Smooth muscle cell (in vitro differentiated cells): Measurements from ENCODE around the gene MYO16. TPM values are rescaled to one million over a fixed set of nuclear protein-coding genes. Genes with fewer than 3 reads are reported as not detected.

Source experiments
- DNase-seq: peaks from one replicate; lab custom pipeline; 2025; ENCODE audit not compliant: unreplicated experiment; lab: John Stamatoyannopoulos, UW
- H2AFZ ChIP-seq: fragments of 200-600 bp; sonication (generic); 2 replicates; pipeline ENCODE4 v1.6.0; 2016; ENCODE audit warnings: antibody characterized with exemption, low read depth, mild to moderate bottlenecking
- H3F3A ChIP-seq: fragments of 200-600 bp; sonication (generic); 2 replicates; pipeline ENCODE4 v1.6.0; 2017; ENCODE audit warnings: antibody characterized with exemption, low read depth
- H3K27ac ChIP-seq: fragments of 200-600 bp; sonication (generic); 2 replicates; pipeline ENCODE4 v1.5.1; 2016; ENCODE audit warnings: low read depth, mild to moderate bottlenecking
- H3K27me3 ChIP-seq: fragments of 200-600 bp; sonication (generic); 2 replicates; pipeline ENCODE4 v1.6.1; 2016; ENCODE audit warnings: low read depth, mild to moderate bottlenecking
- H3K36me3 ChIP-seq: fragments of 200-600 bp; sonication (generic); 2 replicates; pipeline ENCODE4 v1.5.1; 2016; ENCODE audit warnings: low read depth
- H3K4me1 ChIP-seq: fragments of 200-600 bp; sonication (generic); 2 replicates; pipeline ENCODE4 v1.5.1; 2016; ENCODE audit warnings: low read depth
- H3K4me2 ChIP-seq: fragments of 200-600 bp; sonication (generic); 2 replicates; pipeline ENCODE4 v1.6.0; 2016; ENCODE audit warnings: mild to moderate bottlenecking
- H3K4me3 ChIP-seq: fragments of 200-600 bp; sonication (generic); 2 replicates; pipeline ENCODE4 v1.5.1; 2016; ENCODE audit warnings: mild to moderate bottlenecking
- H3K79me2 ChIP-seq: fragments of 200-600 bp; sonication (generic); 2 replicates; pipeline ENCODE4 v1.6.0; 2016; ENCODE audit warnings: low read depth, mild to moderate bottlenecking
- H3K9ac ChIP-seq: fragments of 200-600 bp; sonication (generic); 2 replicates; pipeline ENCODE4 v1.6.0; 2016; ENCODE audit warnings: low read depth
- H3K9me3 ChIP-seq: fragments of 200-600 bp; sonication (generic); replicated peaks from 2 replicates; pipeline ENCODE4 v1.5.1; 2016; ENCODE audit warnings: low read depth
- H4K20me1 ChIP-seq: fragments of 200-600 bp; sonication (generic); 2 replicates; pipeline ENCODE4 v1.6.0; 2016; ENCODE audit warnings: low read depth
- WGBS: methylation state at CpG from one replicate; pipeline ENCODE4 v1.1.7; 2016; ENCODE audit warnings: low lambda C conversion rate; 5-methylcytosine and 5-hydroxymethylcytosine counted together
- polyA plus RNA-seq: library from polyadenylated mRNA; unstranded; fragments of >200 nt; fragmentation: Nextera tagmentation; extraction: Ambion mirVana; gene quantifications from 2 replicates; pipeline ENCODE4 v1.2.1, GENCODE V29; 2016
- total RNA-seq: library from RNA; depleted of rRNA; stranded (reverse); fragments of >200 nt; gene quantifications from 2 replicates; pipeline ENCODE4 v1.2.3, GENCODE V29; 2014
- TF ChIP-seq, protein P1 (sequence below): fragments of 200-600 bp; sonication (generic); IDR thresholded peaks from 2 replicates; pipeline ENCODE4 v1.5.1; 2017; ENCODE audit warnings: borderline replicate concordance, mild to moderate bottlenecking, antibody characterized with exemption; ENCODE audit not compliant: insufficient read depth, poor library complexity, severe bottlenecking

Gene MYO16
- total and polyA plus RNA-seq, 2 experiments from 2014 or later: not detected

DNA sequence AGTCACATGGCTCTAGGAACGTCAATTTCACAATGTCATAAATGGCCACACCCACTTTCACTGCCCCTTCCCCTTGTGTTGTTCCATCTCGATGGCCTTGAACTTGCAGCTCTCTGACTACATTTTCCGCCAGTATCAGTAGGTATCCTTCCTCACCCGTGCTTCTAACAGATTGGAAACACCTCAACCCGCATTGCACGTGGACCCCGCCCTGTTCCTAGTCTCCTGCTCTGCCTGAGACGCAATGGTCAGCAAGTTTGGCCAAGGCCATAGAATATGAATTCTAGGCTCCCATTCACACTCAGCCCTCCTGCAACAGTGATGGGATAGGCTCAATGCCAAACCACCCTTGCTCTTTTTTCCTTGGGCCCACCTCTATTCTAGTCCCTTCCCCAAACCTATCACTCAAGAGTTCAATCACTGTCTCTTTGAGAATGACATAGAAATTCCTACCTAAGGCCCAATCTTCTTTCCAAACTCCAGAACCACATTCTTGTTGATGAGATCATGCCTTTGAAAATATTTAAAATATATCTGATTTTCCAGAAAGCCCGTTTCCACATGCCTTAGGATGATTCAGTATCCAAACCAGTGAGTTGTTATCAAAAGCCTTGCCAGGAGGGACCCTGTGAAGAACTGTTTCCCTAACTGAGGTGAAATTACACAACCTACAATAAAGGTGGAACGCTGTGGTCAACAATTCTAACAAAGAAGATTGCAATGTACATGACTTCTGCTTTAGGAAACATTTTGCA lies 334.6 kb downstream of the MYO16 start:
- DNase-seq: no peak
- Histone ChIP-seq H3K27ac (no peak overlapping the region), H3K4me3 (no peak overlapping the region), H3F3A (no peaks in the 10 kb centered on the region), H3K27me3 (no peaks in the 10 kb centered on the region), H4K20me1 (no peaks in the 10 kb centered on the region), H3K9ac (no peak overlapping the region), H3K9me3 (no peaks in the 10 kb centered on the region), H2AFZ (no peak overlapping the region), H3K36me3 (no peaks in the 10 kb centered on the region), H3K4me2 (no peak overlapping the region), H3K79me2 (no peaks in the 10 kb centered on the region), H3K4me1 (no peaks in the 10 kb centered on the region)
- TF ChIP-seq, protein P1, sequence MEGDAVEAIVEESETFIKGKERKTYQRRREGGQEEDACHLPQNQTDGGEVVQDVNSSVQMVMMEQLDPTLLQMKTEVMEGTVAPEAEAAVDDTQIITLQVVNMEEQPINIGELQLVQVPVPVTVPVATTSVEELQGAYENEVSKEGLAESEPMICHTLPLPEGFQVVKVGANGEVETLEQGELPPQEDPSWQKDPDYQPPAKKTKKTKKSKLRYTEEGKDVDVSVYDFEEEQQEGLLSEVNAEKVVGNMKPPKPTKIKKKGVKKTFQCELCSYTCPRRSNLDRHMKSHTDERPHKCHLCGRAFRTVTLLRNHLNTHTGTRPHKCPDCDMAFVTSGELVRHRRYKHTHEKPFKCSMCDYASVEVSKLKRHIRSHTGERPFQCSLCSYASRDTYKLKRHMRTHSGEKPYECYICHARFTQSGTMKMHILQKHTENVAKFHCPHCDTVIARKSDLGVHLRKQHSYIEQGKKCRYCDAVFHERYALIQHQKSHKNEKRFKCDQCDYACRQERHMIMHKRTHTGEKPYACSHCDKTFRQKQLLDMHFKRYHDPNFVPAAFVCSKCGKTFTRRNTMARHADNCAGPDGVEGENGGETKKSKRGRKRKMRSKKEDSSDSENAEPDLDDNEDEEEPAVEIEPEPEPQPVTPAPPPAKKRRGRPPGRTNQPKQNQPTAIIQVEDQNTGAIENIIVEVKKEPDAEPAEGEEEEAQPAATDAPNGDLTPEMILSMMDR: no peak
- 79% methylated on average over 10 of the region's 10 CpGs for WGBS

DNA sequence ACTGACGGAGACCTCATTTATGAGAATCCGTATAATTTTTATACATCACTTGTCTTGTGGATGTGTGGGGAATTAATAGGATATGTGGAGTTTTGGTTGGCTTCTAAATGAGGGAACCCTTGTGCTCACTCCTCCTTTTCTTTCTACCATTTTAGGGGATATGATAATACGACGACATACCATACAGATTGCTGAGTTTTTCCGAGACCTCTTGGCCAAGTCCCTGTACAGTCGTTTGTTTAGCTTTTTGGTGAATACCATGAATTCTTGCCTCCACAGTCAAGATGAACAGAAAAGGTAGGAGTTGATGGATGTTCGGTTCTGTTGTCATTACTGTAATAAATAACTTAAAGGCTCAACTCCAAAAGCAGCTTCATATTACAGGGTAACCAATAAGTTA lies 335.2 kb downstream of the MYO16 start:
- H4K20me1 ChIP-seq: no peaks in the 10 kb centered on the region
- TF ChIP-seq, protein P1: no peak
- H3K4me2 ChIP-seq: no peak overlapping the region
- no peaks in the 10 kb centered on the region for H3K9me3 ChIP-seq
- H3K4me1 ChIP-seq: no peaks in the 10 kb centered on the region
- DNase-seq: no peak
- no peak overlapping the region for H3K4me3 ChIP-seq
- no peak overlapping the region for H3K27ac ChIP-seq
- no peaks in the 10 kb centered on the region for H3K79me2 ChIP-seq
- no peaks in the 10 kb centered on the region for H3K36me3 ChIP-seq
- no peak overlapping the region for H2AFZ ChIP-seq
- 81% methylated on average over 7 of the region's 7 CpGs for WGBS
- no peaks in the 10 kb centered on the region for H3F3A ChIP-seq
- H3K9ac ChIP-seq: no peak overlapping the region
- no peaks in the 10 kb centered on the region for H3K27me3 ChIP-seq

DNA sequence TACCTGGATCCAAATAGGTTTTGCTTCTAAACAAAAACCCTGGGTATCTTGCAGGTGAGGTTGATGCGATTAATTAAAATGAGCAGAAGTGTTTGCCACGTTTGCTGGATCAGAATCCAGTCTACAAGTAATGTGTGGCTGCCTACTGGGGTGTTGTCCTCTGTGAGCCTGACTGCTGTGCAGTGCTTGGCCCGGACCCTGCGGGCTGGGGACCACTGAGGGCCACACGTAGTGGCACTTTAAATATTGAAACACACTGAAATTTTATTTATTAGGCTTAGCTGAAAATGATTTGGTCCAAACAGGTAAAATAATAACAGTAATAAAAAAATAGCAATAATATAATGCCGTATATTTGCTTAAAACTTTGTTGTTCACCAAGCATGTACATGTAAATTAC lies 338.0 kb downstream of the MYO16 start:
- TF ChIP-seq, protein P1: no peak
- no peak overlapping the region for H3K9ac ChIP-seq
- no peak overlapping the region for H2AFZ ChIP-seq
- no peaks in the 10 kb centered on the region for H3K4me1 ChIP-seq
- H3K9me3 ChIP-seq: no peaks in the 10 kb centered on the region
- H4K20me1 ChIP-seq: no peaks in the 10 kb centered on the region
- no peaks in the 10 kb centered on the region for H3F3A ChIP-seq
- no peak overlapping the region for H3K4me3 ChIP-seq
- H3K36me3 ChIP-seq: no peaks in the 10 kb centered on the region
- no peak for DNase-seq
- H3K27ac ChIP-seq: no peak overlapping the region
- H3K4me2 ChIP-seq: no peak overlapping the region
- H3K79me2 ChIP-seq: no peaks in the 10 kb centered on the region
- 92% methylated on average over 6 of the region's 6 CpGs for WGBS
- H3K27me3 ChIP-seq: no peaks in the 10 kb centered on the region

DNA sequence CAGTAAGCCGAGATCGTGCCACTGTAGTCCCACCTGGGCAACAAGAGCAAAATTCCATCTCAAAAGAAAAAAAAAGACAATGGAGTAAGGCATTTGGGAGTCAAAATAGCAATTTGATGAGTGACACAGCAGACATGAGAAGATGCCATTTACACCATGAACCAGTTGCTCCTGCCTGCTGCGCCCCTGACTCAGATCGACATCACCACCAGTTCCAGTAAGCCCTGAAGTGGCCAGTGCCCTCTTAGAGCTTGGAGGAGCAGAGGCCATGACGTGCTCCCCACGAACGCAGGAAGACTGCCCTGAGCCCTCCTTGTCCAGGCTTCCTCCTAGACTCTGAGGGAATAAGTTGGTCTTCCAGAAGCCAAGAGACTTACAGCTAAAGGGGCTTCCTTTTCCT lies 339.2 kb downstream of the MYO16 start:
- H2AFZ ChIP-seq: no peak overlapping the region
- H3K27me3 ChIP-seq: no peaks in the 10 kb centered on the region
- H3K4me2 ChIP-seq: no peak overlapping the region
- no peaks in the 10 kb centered on the region for H3K79me2 ChIP-seq
- no peak for DNase-seq
- TF ChIP-seq, protein P1: no peak
- no peak overlapping the region for H3K4me3 ChIP-seq
- H3K9me3 ChIP-seq: no peaks in the 10 kb centered on the region
- no peaks in the 10 kb centered on the region for H3K36me3 ChIP-seq
- H3F3A ChIP-seq: no peaks in the 10 kb centered on the region
- no peak overlapping the region for H3K9ac ChIP-seq
- H3K4me1 ChIP-seq: no peaks in the 10 kb centered on the region
- no peak overlapping the region for H3K27ac ChIP-seq
- WGBS: 96% methylated on average over 7 of the region's 7 CpGs
- no peaks in the 10 kb centered on the region for H4K20me1 ChIP-seq
